VCaP (cell line): ENCODE results near the gene FHOD3.

Source experiments
- H3K27ac ChIP-seq: fragments of 450-650 bp; 2 replicates; pipeline ENCODE4 v1.5.1; 2017
- TF ChIP-seq, protein P1 (sequence below): fragments of 450-650 bp; conservative IDR thresholded peaks from 2 replicates; pipeline ENCODE4 v1.5.1; 2017; ENCODE audit warnings: mild to moderate bottlenecking, moderate library complexity

Gene FHOD3

DNA sequence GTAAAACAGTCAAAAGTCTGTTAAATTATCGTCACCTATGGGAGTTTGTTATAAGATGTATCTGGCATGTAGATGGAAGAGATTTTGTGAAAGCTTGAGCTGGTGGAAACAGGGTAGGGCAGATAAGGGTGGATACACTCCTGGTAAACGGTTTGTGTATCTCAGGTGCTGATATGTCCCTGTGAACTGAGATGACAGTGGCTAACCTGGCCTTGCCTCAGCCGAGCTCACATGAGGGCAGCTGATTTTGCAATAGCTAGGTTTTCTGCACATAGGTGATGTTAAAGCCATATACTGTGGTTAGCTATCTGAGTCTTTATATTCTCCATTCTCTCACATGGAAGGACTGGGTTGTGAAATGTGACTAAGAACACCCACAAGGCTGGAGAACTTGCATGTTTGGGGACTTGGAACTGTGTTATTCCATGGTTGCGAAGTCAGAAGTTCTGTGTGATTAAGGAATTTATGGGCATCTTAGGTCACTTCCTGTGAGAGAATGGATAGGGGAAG lies 326.2 kb downstream of the FHOD3 start:
- TF ChIP-seq, protein P1, sequence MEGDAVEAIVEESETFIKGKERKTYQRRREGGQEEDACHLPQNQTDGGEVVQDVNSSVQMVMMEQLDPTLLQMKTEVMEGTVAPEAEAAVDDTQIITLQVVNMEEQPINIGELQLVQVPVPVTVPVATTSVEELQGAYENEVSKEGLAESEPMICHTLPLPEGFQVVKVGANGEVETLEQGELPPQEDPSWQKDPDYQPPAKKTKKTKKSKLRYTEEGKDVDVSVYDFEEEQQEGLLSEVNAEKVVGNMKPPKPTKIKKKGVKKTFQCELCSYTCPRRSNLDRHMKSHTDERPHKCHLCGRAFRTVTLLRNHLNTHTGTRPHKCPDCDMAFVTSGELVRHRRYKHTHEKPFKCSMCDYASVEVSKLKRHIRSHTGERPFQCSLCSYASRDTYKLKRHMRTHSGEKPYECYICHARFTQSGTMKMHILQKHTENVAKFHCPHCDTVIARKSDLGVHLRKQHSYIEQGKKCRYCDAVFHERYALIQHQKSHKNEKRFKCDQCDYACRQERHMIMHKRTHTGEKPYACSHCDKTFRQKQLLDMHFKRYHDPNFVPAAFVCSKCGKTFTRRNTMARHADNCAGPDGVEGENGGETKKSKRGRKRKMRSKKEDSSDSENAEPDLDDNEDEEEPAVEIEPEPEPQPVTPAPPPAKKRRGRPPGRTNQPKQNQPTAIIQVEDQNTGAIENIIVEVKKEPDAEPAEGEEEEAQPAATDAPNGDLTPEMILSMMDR, result no peak
- no peak overlapping the region for H3K27ac ChIP-seq

DNA sequence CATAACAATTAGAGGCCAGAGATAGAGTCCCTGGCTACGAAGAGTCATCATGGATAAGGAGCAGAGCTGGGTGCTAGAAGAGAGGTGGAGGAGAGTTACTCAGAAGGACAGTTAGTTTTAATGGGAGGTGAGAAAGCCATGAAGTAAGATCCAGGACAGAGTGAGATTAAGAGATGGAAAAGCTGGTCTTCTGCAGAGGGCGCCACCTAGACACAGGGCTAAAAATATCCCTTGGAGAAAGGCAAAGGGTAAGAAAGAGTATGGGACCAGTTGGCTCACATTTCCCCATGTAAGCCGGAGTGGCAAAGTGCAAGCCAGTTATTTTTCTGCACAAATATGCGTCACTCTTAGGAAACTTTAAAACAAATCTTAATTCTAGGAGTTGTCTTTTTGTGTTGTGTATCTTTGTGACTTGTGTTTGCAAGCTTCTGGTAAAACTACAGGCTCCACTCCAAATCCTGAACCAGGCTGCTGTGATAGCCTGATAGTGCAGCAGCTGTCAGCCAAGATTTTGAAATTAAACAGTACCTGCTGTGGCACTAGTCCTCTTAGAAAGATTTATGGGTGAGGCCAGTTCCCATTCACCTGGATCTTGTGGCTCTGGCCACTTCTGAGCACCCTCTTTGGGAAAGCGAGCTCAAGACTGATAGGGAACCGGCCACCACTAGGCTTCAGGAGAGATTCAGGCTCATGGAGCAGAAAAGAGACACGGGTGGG lies 327.1 kb downstream of the FHOD3 start:
- TF ChIP-seq, protein P1, result no peak
- H3K27ac ChIP-seq, result no peak overlapping the region

DNA sequence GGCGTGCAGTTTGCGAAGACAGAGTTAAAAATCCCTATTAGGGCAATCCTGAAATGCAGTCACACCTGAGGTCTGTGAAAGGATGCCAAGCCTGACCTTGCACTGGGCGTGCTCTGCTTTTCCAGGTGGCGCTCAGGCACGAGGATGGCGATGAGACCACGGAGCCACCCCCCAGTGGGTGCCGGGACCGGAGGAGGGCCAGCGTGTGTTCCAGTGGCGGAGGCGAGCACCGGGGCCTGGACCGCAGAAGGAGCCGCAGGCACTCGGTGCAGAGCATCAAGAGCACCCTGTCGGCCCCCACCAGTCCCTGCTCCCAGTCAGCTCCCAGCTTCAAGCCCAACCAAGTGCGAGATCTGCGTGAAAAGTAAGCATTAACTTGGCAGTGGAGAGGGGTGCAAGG lies 327.9 kb downstream of the FHOD3 start:
- no peak overlapping the region for H3K27ac ChIP-seq
- TF ChIP-seq, protein P1, result no peak

DNA sequence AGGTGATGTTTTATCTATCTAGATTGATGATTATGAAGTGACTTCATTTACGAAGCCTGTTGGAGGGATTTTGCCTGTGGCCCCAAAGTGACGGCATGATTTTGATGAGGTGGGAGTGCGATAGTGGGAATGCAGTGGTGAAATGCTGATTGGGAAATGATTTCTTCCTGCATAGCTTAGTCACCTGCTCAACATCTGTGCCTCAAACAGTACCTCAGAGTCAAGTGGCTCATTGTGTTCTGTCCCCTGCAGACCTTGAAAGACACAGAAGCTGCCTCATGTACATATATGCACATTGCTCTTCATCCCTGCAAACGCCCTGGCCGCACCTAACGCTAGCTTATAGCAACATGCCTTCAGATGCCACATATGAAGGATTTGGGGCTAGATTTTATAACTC lies 330.1 kb downstream of the FHOD3 start:
- no peak overlapping the region for H3K27ac ChIP-seq
- TF ChIP-seq, protein P1, result no peak

DNA sequence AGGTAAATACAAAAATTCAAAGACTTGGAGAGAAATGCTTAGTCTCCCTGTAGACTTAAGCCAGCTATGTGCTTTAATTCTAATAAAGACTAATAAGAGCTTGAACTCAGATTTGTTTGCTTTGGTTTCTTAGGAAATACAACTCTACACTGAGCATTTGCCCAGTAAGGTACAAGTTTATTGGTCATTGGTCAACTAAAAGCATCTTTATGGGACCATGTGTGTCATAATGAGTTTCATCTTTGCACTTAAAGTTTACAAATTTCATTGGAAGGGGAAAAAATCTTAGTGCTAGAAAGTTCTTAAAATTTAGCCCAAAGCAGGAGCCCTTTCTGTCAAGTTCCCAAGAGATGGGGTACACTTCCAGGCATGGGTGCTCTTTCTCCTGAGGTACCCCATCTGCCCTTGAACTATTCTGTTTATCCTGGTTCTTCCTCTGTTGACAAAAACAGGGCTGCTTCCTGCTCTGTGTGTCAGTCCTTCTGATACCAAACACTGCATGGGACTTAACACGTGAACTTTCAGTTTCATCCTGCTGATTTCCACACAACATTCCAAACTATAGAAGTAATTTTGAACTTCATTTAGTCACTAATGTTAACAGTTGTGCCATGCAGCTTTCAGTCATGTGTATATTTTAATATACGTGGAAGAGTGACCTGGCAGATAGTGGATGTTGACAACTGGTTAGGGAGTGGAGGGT lies 331.1 kb downstream of the FHOD3 start:
- TF ChIP-seq, protein P1, result no peak
- no peak overlapping the region for H3K27ac ChIP-seq

DNA sequence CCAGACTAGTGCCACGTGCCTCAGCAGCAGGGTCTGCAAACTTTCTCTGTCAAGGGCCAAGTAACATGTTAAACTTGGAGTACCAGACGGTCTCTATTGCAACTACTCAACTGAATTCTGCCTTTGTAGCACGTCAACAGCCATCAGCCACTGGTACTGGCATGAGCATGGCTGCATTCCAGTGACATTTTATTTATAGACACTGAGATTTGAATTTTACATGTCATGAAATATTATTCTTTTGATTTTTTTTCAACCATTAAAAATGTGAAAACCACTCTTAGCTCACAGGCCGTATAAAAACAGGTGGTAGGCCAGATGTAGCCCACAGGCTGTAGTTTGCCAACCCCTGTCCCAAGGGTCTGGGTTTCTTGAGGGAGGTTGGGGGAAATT lies 331.6 kb downstream of the FHOD3 start:
- H3K27ac ChIP-seq, result no peak overlapping the region
- TF ChIP-seq, protein P1, result no peak

DNA sequence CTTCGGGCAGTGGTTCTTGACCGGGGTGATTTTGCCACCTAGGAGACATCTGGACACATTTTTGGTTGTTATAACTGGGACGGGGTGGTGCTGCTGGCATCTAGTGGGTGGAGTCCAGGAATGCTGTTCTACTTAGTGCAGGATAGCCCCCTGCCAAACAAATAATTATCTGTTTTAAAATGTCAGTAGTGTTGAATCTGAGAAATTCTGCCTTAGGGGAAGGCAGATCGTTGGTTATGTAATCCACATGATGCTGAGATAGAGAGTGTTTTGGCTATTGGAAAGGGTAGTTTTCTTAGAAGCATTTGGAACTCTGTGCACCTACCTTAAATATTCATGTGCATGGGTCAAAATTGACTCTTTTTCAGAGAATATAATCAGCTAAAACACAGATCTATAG lies 332.3 kb downstream of the FHOD3 start:
- no peak overlapping the region for H3K27ac ChIP-seq
- TF ChIP-seq, protein P1, result no peak
